Measurements from ENCODE around the gene SDK1. TPM values are rescaled to one million over a fixed set of nuclear protein-coding genes. Genes with fewer than 3 reads are reported as not detected.

Gene SDK1
- total RNA-seq, 1 donor from 2014 or later = 0.16 TPM

DNA sequence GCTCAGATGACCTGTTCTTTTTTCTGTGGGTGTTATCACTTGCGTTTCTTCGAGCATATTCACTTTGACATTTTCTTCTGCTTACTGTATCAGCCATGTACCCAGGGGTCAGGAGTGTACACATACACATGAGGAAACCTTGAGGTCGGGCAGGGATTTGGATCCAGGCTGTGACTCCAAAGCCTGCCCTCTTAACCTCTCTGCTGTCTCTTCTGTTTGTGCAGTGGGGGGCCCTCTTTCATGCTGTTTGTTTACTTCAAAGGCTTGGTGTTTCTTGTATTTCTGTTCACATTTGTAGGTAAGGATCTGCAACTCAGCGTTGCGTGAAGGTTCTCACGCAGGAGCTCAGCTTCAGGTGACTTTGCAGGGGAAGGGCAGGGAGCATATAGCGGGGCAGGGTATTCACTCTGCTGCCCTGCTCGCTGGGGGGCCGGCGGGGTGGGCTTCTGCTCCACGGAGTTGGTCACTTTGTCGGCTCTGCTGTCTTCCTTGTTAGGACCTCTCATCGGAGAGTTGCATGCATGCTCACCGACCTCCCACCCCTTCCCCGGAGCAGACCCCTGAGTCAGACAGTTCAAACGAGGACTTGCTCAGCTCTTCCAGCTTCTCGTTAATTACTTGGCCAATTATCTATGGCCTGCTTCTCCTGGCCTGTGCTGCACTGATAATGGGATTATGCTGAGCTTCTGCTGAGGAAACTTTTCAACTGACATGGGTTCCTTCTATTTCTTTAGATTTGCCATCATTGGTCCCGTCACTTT is 77.5 kb downstream of the SDK1 start:
- Mint-ChIP-seq H3K4me3 (no peak overlapping the region), H3K27me3 (peaks cover 10% of the 10 kb centered on the region), H3K4me1 (no peaks in the 10 kb centered on the region), H3K27ac (no peak overlapping the region), H3K9me3 (no peaks in the 10 kb centered on the region), H3K36me3 (ENCODE audit: low read depth) (no peaks in the 10 kb centered on the region)
- DNase-seq = no peak
- intact Hi-C loops (cut with micrococcal nuclease) = no loop called here

GRCh38 chr7:3380034-3380433 is 79.0 kb downstream of the SDK1 start:
- intact Hi-C loops (cut with micrococcal nuclease) = no loop called here
- H3K27ac Mint-ChIP-seq = no peak overlapping the region
- H3K36me3 Mint-ChIP-seq (ENCODE audit: low read depth) = no peaks in the 10 kb centered on the region
- H3K9me3 Mint-ChIP-seq = no peaks in the 10 kb centered on the region
- no peaks in the 10 kb centered on the region for H3K4me1 Mint-ChIP-seq
- no peak overlapping the region for H3K4me3 Mint-ChIP-seq
- DNase-seq = no peak
- peaks cover 4% of the 10 kb centered on the region for H3K27me3 Mint-ChIP-seq

GRCh38 chr7:3380886-3381685 is 80.0 kb downstream of the SDK1 start:
- DNase-seq = no peak
- H3K4me3 Mint-ChIP-seq = no peak overlapping the region
- intact Hi-C loops (cut with micrococcal nuclease) = no loop called here
- no peaks in the 10 kb centered on the region for H3K4me1 Mint-ChIP-seq
- H3K9me3 Mint-ChIP-seq = no peaks in the 10 kb centered on the region
- H3K27ac Mint-ChIP-seq = no peak overlapping the region
- no peaks in the 10 kb centered on the region for H3K36me3 Mint-ChIP-seq (ENCODE audit: low read depth)
- peaks cover 4% of the 10 kb centered on the region for H3K27me3 Mint-ChIP-seq

GRCh38 chr7:3386423-3387190 is 85.6 kb downstream of the SDK1 start:
- H3K4me1 Mint-ChIP-seq = no peaks in the 10 kb centered on the region
- H3K27me3 Mint-ChIP-seq = peaks cover 6% of the 10 kb centered on the region
- no peak for DNase-seq
- H3K36me3 Mint-ChIP-seq (ENCODE audit: low read depth) = no peaks in the 10 kb centered on the region
- H3K4me3 Mint-ChIP-seq = no peak overlapping the region
- intact Hi-C loops (cut with micrococcal nuclease) = no loop called here
- H3K27ac Mint-ChIP-seq = no peak overlapping the region
- H3K9me3 Mint-ChIP-seq = no peaks in the 10 kb centered on the region

DNA sequence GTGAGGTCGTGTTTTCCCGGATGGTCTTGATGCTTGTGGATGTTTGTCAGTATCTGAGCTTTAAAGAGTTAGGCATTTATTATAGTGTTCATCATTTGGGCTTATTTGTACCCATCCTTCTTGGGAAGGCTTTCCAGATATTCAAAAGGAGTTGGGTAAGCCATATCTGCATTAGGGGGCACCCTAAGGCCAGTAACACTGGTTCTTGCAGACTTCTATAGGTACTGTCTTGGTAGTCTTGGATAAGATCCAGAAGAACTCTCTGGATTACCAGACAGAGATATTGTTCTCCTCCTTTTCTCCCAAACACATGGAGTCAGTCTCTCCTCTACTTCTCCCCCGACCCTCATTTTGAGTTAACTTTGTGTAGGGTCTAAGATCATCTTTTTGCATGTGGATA is 92.8 kb downstream of the SDK1 start:
- H3K4me1 Mint-ChIP-seq = no peaks in the 10 kb centered on the region
- no peak overlapping the region for H3K27ac Mint-ChIP-seq
- peaks cover 9% of the 10 kb centered on the region for H3K9me3 Mint-ChIP-seq
- H3K4me3 Mint-ChIP-seq = no peak overlapping the region
- intact Hi-C loops (cut with micrococcal nuclease) = no loop called here
- H3K27me3 Mint-ChIP-seq = peaks cover 14% of the 10 kb centered on the region
- H3K36me3 Mint-ChIP-seq (ENCODE audit: low read depth) = no peaks in the 10 kb centered on the region
- no peak for DNase-seq

- intact Hi-C loops (cut with micrococcal nuclease) = no loop called here
Measured at GRCh38 chr7:3397324-3397723, 96.3 kb downstream of the SDK1 start.

GRCh38 chr7:3399858-3400257 is 98.8 kb downstream of the SDK1 start:
- intact Hi-C loops (cut with micrococcal nuclease) = loop anchor here (10.0 kb wide), 1 partner anchor 65 kb away; no protein-coding TSS in a partner anchor
- H3K4me3 Mint-ChIP-seq = no peak overlapping the region

More at GRCh38 chr7:3397324-3397723, 96.3 kb downstream of the SDK1 start:
- H3K36me3 Mint-ChIP-seq (ENCODE audit: low read depth) = no peaks in the 10 kb centered on the region
- H3K4me1 Mint-ChIP-seq = no peaks in the 10 kb centered on the region
- H3K27ac Mint-ChIP-seq = no peak overlapping the region
- no peak for DNase-seq
- H3K27me3 Mint-ChIP-seq = peaks cover 11% of the 10 kb centered on the region
- H3K9me3 Mint-ChIP-seq = peaks cover 9% of the 10 kb centered on the region
- H3K4me3 Mint-ChIP-seq = no peak overlapping the region

GRCh38 chr7:3404501-3404900 is 103.4 kb downstream of the SDK1 start:
- Mint-ChIP-seq H3K9me3 (no peaks in the 10 kb centered on the region), H3K4me1 (peaks cover 6% of the 10 kb centered on the region), H3K4me3 (no peak overlapping the region), H3K27me3 (peaks cover 3% of the 10 kb centered on the region), H3K27ac (no peak overlapping the region), H3K36me3 (ENCODE audit: low read depth) (no peaks in the 10 kb centered on the region)
- no peak for DNase-seq
- intact Hi-C loops (cut with micrococcal nuclease) = loop anchor here (10.0 kb wide), 1 partner anchor 60 kb away; no protein-coding TSS in a partner anchor

More at GRCh38 chr7:3399858-3400257, 98.8 kb downstream of the SDK1 start:
- Mint-ChIP-seq H3K4me1 (no peaks in the 10 kb centered on the region), H3K36me3 (ENCODE audit: low read depth) (no peaks in the 10 kb centered on the region), H3K27me3 (peaks cover 13% of the 10 kb centered on the region), H3K27ac (no peak overlapping the region), H3K9me3 (peaks cover 9% of the 10 kb centered on the region)
- peak; percentile 62 for DNase-seq

- Mint-ChIP-seq H3K27ac (no peak overlapping the region), H3K36me3 (ENCODE audit: low read depth) (no peaks in the 10 kb centered on the region), H3K4me1 (peaks cover 6% of the 10 kb centered on the region), H3K9me3 (no peaks in the 10 kb centered on the region), H3K4me3 (no peak overlapping the region), H3K27me3 (peaks cover 8% of the 10 kb centered on the region)
- intact Hi-C loops (cut with micrococcal nuclease) = loop anchor here (10.0 kb wide), 1 partner anchor 56 kb away; no protein-coding TSS in a partner anchor
- no peak for DNase-seq
Measured at GRCh38 chr7:3408814-3409595, 108.0 kb downstream of the SDK1 start.

GRCh38 chr7:3412871-3413270 is 111.8 kb downstream of the SDK1 start:
- Mint-ChIP-seq H3K27ac (no peak overlapping the region), H3K36me3 (ENCODE audit: low read depth) (no peaks in the 10 kb centered on the region), H3K27me3 (peaks cover 10% of the 10 kb centered on the region), H3K4me1 (peaks cover 6% of the 10 kb centered on the region), H3K9me3 (no peaks in the 10 kb centered on the region), H3K4me3 (no peak overlapping the region)
- intact Hi-C loops (cut with micrococcal nuclease) = no loop called here
- no peak for DNase-seq

DNA sequence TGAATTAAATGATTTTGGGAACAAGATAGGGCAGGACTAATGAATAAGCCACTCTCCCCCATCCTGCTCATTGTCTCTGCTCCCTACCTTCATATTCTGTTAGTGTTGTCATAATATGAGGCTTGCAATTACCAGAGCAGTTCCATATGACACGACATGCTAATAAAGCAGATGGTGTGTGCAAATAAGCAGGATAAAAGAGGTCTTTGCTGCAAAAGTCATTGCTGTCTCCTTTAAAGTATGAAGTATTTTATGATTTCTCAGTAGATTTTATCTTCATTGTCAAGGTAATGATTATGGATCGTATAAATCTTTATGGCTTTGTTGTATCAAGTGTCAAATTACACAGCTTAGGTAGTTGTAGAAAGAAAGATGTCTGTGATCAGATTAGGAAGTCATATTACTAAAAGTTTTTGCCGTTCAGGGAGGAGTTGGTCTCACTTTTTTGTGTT is 114.8 kb downstream of the SDK1 start:
- Mint-ChIP-seq H3K27me3 (peaks cover 12% of the 10 kb centered on the region), H3K4me1 (no peaks in the 10 kb centered on the region), H3K27ac (no peak overlapping the region), H3K4me3 (no peak overlapping the region), H3K36me3 (ENCODE audit: low read depth) (no peaks in the 10 kb centered on the region), H3K9me3 (no peaks in the 10 kb centered on the region)
- DNase-seq = no peak
- intact Hi-C loops (cut with micrococcal nuclease) = no loop called here

DNA sequence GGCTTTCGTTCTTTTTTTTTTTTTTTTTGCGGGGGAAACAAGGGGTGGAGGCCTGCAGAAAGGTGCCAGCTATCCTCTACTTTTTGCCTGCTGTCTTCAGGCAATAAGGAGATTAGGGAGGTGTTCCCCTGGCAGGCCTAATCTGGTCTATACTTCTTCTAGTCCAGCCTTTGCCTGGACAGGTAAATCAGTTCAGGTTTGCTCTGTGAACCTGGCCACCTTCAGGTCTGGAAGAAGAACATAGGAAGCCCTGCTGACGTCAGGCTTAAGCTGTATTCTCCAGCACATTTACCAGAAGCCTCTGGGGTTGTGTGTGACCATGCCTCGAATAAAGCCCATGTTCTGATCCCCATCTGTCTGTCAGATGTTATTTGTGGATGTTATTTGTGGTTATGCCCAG is 115.4 kb downstream of the SDK1 start:
- no peak for DNase-seq
- H3K9me3 Mint-ChIP-seq = peaks cover under 1% of the 10 kb centered on the region
- intact Hi-C loops (cut with micrococcal nuclease) = no loop called here
- H3K4me3 Mint-ChIP-seq = no peak overlapping the region
- no peaks in the 10 kb centered on the region for H3K36me3 Mint-ChIP-seq (ENCODE audit: low read depth)
- H3K27ac Mint-ChIP-seq = no peak overlapping the region
- H3K4me1 Mint-ChIP-seq = no peaks in the 10 kb centered on the region
- H3K27me3 Mint-ChIP-seq = peaks cover 10% of the 10 kb centered on the region

- no peak for DNase-seq
- H3K27ac Mint-ChIP-seq = no peak overlapping the region
- no peaks in the 10 kb centered on the region for H3K36me3 Mint-ChIP-seq (ENCODE audit: low read depth)
- intact Hi-C loops (cut with micrococcal nuclease) = no loop called here
- no peaks in the 10 kb centered on the region for H3K4me1 Mint-ChIP-seq
- H3K27me3 Mint-ChIP-seq = no peaks in the 10 kb centered on the region
- no peak overlapping the region for H3K4me3 Mint-ChIP-seq
- peaks cover 5% of the 10 kb centered on the region for H3K9me3 Mint-ChIP-seq
Measured at GRCh38 chr7:3425087-3425486, 124.0 kb downstream of the SDK1 start.

Measured in activated CD4-positive, alpha-beta T cell treated with anti-CD3 and anti-CD28 coated beads, Interleukin-2, amount 10 ng/mL, durations not matched to agents 24 days and 14 days (primary cell).